ENCODE data around the gene DNMT1. TPM values are rescaled to one million over a fixed set of nuclear protein-coding genes. Genes with fewer than 3 reads are reported as not detected.

The DNMT1 gene
- total RNA-seq, 2 donors from 2014 or later: 17.2 to 27.7 TPM

GRCh38 chr19:10136936-10137335 lies 57.8 kb downstream of the DNMT1 start:
- H3K4me3 ChIP-seq: no peak overlapping the region
- TF ChIP-seq CTCF (IDR thresholded peaks at IDR 0.05): no peak
- H3K27me3 ChIP-seq: no peaks in the 10 kb centered on the region
- no peaks in the 10 kb centered on the region for H3K4me1 ChIP-seq
- peaks cover 83% of the 10 kb centered on the region for H3K36me3 ChIP-seq
- no peaks in the 10 kb centered on the region for H3K9me3 ChIP-seq
- no peak overlapping the region for H3K27ac ChIP-seq
- no peak for DNase-seq (ENCODE audit: low spot score)

- Histone ChIP-seq H3K27me3 (no peaks in the 10 kb centered on the region), H3K9me3 (no peaks in the 10 kb centered on the region), H3K36me3 (peaks cover 72% of the 10 kb centered on the region), H3K27ac (no peak overlapping the region), H3K4me1 (no peaks in the 10 kb centered on the region), H3K4me3 (no peak overlapping the region)
- no peak for TF ChIP-seq CTCF (IDR thresholded peaks at IDR 0.05)
- no peak for DNase-seq (ENCODE audit: low spot score)
These were observed 59.0 kb downstream of the DNMT1 start for GRCh38 chr19:10135551-10136334.

GRCh38 chr19:10134040-10134439 lies 60.7 kb downstream of the DNMT1 start:
- H3K36me3 ChIP-seq: peaks cover 55% of the 10 kb centered on the region
- H3K27me3 ChIP-seq: no peaks in the 10 kb centered on the region
- no peak overlapping the region for H3K27ac ChIP-seq
- no peaks in the 10 kb centered on the region for H3K9me3 ChIP-seq
- H3K4me1 ChIP-seq: no peaks in the 10 kb centered on the region
- DNase-seq (ENCODE audit: low spot score): no peak
- no peak for TF ChIP-seq CTCF (IDR thresholded peaks at IDR 0.05)
- H3K4me3 ChIP-seq: no peak overlapping the region

DNA sequence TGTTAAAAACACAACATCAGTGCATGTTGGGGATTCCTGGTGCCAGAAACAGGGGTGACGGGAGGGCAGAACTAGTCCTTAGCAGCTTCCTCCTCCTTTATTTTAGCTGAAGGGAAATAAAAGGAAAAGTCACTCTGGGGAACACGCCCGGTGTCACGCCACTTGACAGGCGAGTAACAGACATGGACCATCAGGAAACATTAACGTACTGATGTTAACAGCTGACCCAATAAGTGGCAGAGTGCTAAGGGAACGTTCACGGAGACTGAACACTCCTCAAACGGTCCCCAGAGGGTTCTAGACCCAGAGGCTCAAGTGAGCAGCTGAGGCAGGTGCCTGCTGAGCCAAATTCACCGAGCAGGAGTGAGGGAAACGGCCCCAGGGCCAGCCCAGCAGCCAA lies 61.2 kb downstream of the DNMT1 start:
- Histone ChIP-seq H3K27me3 (no peaks in the 10 kb centered on the region), H3K4me3 (no peak overlapping the region), H3K9me3 (no peaks in the 10 kb centered on the region), H3K27ac (no peak overlapping the region), H3K36me3 (peaks cover 50% of the 10 kb centered on the region), H3K4me1 (no peaks in the 10 kb centered on the region)
- no peak for DNase-seq (ENCODE audit: low spot score)
- TF ChIP-seq CTCF (IDR thresholded peaks at IDR 0.05): no peak

DNA sequence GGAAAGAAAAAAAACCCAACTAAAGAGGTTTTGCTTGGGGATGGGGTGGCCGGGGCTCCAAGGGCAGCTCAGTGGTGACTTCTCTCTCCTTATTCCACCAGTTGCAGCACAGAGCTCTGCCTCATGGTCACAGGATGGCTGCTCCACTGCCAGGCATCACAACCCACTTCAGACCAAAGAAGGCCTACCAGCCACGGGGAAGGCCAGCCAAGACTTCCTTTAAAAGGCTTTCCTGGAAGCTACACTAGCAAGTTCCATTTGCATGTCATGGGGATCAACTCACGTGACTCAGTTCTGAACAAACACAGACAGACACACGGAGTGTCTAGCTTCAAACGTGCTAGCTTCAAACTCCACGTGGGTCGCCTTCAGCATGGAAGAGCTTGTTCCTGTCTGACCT lies 61.8 kb downstream of the DNMT1 start:
- H3K36me3 ChIP-seq: peaks cover 43% of the 10 kb centered on the region
- no peaks in the 10 kb centered on the region for H3K9me3 ChIP-seq
- TF ChIP-seq CTCF (IDR thresholded peaks at IDR 0.05): no peak
- H3K27me3 ChIP-seq: no peaks in the 10 kb centered on the region
- no peak for DNase-seq (ENCODE audit: low spot score)
- H3K4me3 ChIP-seq: no peak overlapping the region
- H3K27ac ChIP-seq: no peak overlapping the region
- no peaks in the 10 kb centered on the region for H3K4me1 ChIP-seq

DNA sequence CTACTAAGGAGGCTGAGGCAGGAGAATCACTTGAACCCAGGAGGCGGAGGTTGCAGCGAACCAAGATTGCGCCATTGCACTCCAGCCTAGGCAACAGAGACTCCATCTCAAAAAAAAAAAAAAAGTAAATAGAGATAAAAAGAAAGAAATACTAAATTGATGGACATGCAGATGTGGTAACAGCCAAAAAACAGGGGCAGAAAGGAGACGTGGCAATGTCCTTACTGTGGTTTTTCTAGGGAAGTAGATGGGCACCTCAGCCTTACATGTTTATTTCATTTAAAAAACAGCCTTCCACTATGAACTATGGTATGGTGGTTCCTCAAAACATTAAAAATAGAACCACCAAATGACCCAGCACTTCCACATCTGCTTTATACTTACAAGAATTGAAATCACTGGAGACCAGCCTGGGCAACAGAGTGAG lies 68.5 kb downstream of the DNMT1 start:
- DNase-seq (ENCODE audit: low spot score): no peak
- H3K4me1 ChIP-seq: no peaks in the 10 kb centered on the region
- no peak for TF ChIP-seq CTCF (IDR thresholded peaks at IDR 0.05)
- H3K4me3 ChIP-seq: no peak overlapping the region
- H3K9me3 ChIP-seq: no peaks in the 10 kb centered on the region
- no peak overlapping the region for H3K27ac ChIP-seq
- no peaks in the 10 kb centered on the region for H3K36me3 ChIP-seq
- H3K27me3 ChIP-seq: no peaks in the 10 kb centered on the region
